ENCODE data around the gene CNPY1. TPM values are rescaled to one million over a fixed set of nuclear protein-coding genes. Genes with fewer than 3 reads are reported as not detected.

CNPY1 gene
- total RNA-seq, 1 donor from 2014 or later, result not detected

GRCh38 chr7:155536451-155536850 lies 9.9 kb downstream of the CNPY1 start:
- no peak overlapping the region for H3K4me3 ChIP-seq
- intact Hi-C loops (cut with DNase I), result no loop called here
- no peaks in the 10 kb centered on the region for H3K9me3 ChIP-seq
- ATAC-seq (no peak), DNase-seq (no peak)
- H3K27ac ChIP-seq, result no peak overlapping the region
- TF ChIP-seq CTCF (IDR thresholded peaks at IDR 0.05), result no peak
- no peaks in the 10 kb centered on the region for H3K36me3 ChIP-seq
- H3K27me3 ChIP-seq (ENCODE audit: low read depth), result peaks cover 56% of the 10 kb centered on the region
- H3K4me1 ChIP-seq, result peaks cover 13% of the 10 kb centered on the region

- no peak overlapping the region for H3K4me3 ChIP-seq
- H3K36me3 ChIP-seq, result no peaks in the 10 kb centered on the region
- ATAC-seq, result no peak
- no peaks in the 10 kb centered on the region for H3K9me3 ChIP-seq
- TF ChIP-seq CTCF (IDR thresholded peaks at IDR 0.05), result no peak
- no peak for DNase-seq
- intact Hi-C loops (cut with DNase I), result no loop called here
- no peak overlapping the region for H3K27ac ChIP-seq
- peaks cover 74% of the 10 kb centered on the region for H3K27me3 ChIP-seq (ENCODE audit: low read depth)
- H3K4me1 ChIP-seq, result peaks cover 13% of the 10 kb centered on the region
These were observed 11.7 kb downstream of the CNPY1 start for GRCh38 chr7:155534691-155535090.

GRCh38 chr7:155533827-155534690 lies 12.3 kb downstream of the CNPY1 start:
- intact Hi-C loops (cut with DNase I), result no loop called here
- peak overlapping the region; percentile 37 for H3K4me3 ChIP-seq
- ATAC-seq, result peak in 1 of 2 donors; percentile 47
- H3K27ac ChIP-seq, result no peak overlapping the region
- no peaks in the 10 kb centered on the region for H3K9me3 ChIP-seq
- H3K4me1 ChIP-seq, result peaks cover 13% of the 10 kb centered on the region
- H3K36me3 ChIP-seq, result no peaks in the 10 kb centered on the region
- peaks cover 76% of the 10 kb centered on the region for H3K27me3 ChIP-seq (ENCODE audit: low read depth)
- TF ChIP-seq CTCF (IDR thresholded peaks at IDR 0.05), result peak; percentile 43
- no peak for DNase-seq

GRCh38 chr7:155533120-155533826 lies 13.1 kb downstream of the CNPY1 start:
- intact Hi-C loops (cut with DNase I), result no loop called here
- no peak overlapping the region for H3K27ac ChIP-seq
- DNase-seq (no peak), ATAC-seq (peak; percentile 59 to 61)
- no peaks in the 10 kb centered on the region for H3K9me3 ChIP-seq
- H3K36me3 ChIP-seq, result no peaks in the 10 kb centered on the region
- no peak for TF ChIP-seq CTCF (IDR thresholded peaks at IDR 0.05)
- peak overlapping the region; percentile 37 for H3K4me3 ChIP-seq
- H3K4me1 ChIP-seq, result peaks cover 13% of the 10 kb centered on the region
- peaks cover 76% of the 10 kb centered on the region for H3K27me3 ChIP-seq (ENCODE audit: low read depth)

GRCh38 chr7:155532792-155533119 lies 13.6 kb downstream of the CNPY1 start:
- H3K36me3 ChIP-seq, result no peaks in the 10 kb centered on the region
- H3K27ac ChIP-seq, result no peak overlapping the region
- ATAC-seq (no peak), DNase-seq (no peak)
- H3K27me3 ChIP-seq (ENCODE audit: low read depth), result peaks cover 78% of the 10 kb centered on the region
- no peaks in the 10 kb centered on the region for H3K9me3 ChIP-seq
- H3K4me3 ChIP-seq, result no peak overlapping the region
- intact Hi-C loops (cut with DNase I), result no loop called here
- H3K4me1 ChIP-seq, result peaks cover 13% of the 10 kb centered on the region
- no peak for TF ChIP-seq CTCF (IDR thresholded peaks at IDR 0.05)

Data from lower lobe of right lung (tissue), 2 donors.